VCaP (cell line): ENCODE data around the gene MEX3A.

Experiments
- H3K27ac ChIP-seq: fragments of 450-650 bp; 2 replicates; pipeline ENCODE4 v1.5.1; 2017
- CTCF ChIP-seq: fragments of 450-650 bp; conservative IDR thresholded peaks from 2 replicates; pipeline ENCODE4 v1.5.1; 2017; ENCODE audit warnings: mild to moderate bottlenecking, moderate library complexity

MEX3A gene

GRCh38 chr1:156102633-156103511 lies 20.6 kb upstream of the MEX3A start:
- TF ChIP-seq CTCF, result no peak
- H3K27ac ChIP-seq, result peak overlapping the region; percentile 77; the same call in 1 of the 2 replicates

GRCh38 chr1:156101880-156102279 lies 19.6 kb upstream of the MEX3A start:
- no peak overlapping the region for H3K27ac ChIP-seq
- no peak for TF ChIP-seq CTCF

- no peak overlapping the region for H3K27ac ChIP-seq
- no peak for TF ChIP-seq CTCF
These were observed 18.1 kb upstream of the MEX3A start for GRCh38 chr1:156100205-156100995.

- H3K27ac ChIP-seq, result no peak overlapping the region
- TF ChIP-seq CTCF, result no peak
These were observed 17.0 kb upstream of the MEX3A start for GRCh38 chr1:156099282-156099681.

GRCh38 chr1:156098784-156099183 lies 16.5 kb upstream of the MEX3A start:
- no peak overlapping the region for H3K27ac ChIP-seq
- TF ChIP-seq CTCF, result no peak

GRCh38 chr1:156097499-156098178 lies 15.4 kb upstream of the MEX3A start:
- no peak overlapping the region for H3K27ac ChIP-seq
- no peak for TF ChIP-seq CTCF
